PC-9 (cell line): Measurements from ENCODE around the gene SLC7A14. TPM values are rescaled to one million over a fixed set of nuclear protein-coding genes. Genes with fewer than 3 reads are reported as not detected.

Source experiments
- BruUV-seq: library from RNA; stranded (reverse); fragments of 400-500 nt; replicated peaks from 2 replicates; lab custom pipeline; 2021; lab: Mats Ljungman, UMichigan
- CTCF ChIA-PET: fragments of 300-600 bp; sonication (Branson Sonifier 250); formaldehyde crosslinking; loops from one replicate; lab custom pipeline; 2022; ENCODE audit warnings: antibody characterized with exemption; lab: Charles Lee
- POLR2A ChIA-PET: fragments of 300-600 bp; sonication (Branson Sonifier 250); formaldehyde crosslinking; loops from one replicate; lab custom pipeline; 2022; ENCODE audit warnings: antibody characterized with exemption; ENCODE audit not compliant: unreplicated experiment; lab: Charles Lee
- DNase-seq, 2 experiments: peaks; one replicate each; pipeline versions ENCODE4 v3.0.0 to v3.0.0-alpha.2; 2015 to 2022; ENCODE audit warnings: mixed read lengths in 1 of 2
- H2AFZ ChIP-seq: fragments of 200-600 bp; sonication (generic); 2 replicates; pipeline ENCODE4 v1.8.1; 2017; ENCODE audit warnings: antibody characterized with exemption
- H3F3A ChIP-seq: fragments of 200-600 bp; sonication (generic); 2 replicates; pipeline ENCODE4 v1.8.1; 2017; ENCODE audit warnings: antibody characterized with exemption, mild to moderate bottlenecking, low read depth; ENCODE audit not compliant: insufficient read depth
- H3K27ac ChIP-seq: fragments of 200-600 bp; sonication (generic); 2 replicates; pipeline ENCODE4 v1.6.1; 2016; ENCODE audit warnings: mixed run types
- H3K27me3 ChIP-seq: fragments of 200-600 bp; sonication (generic); 2 replicates; pipeline ENCODE4 v1.6.1; 2016; ENCODE audit warnings: low read depth, mixed run types; ENCODE audit not compliant: insufficient read depth
- H3K36me3 ChIP-seq: fragments of 200-600 bp; sonication (generic); 2 replicates; pipeline ENCODE4 v1.6.1; 2016; ENCODE audit warnings: low read depth, mixed run types
- H3K4me1 ChIP-seq: fragments of 200-600 bp; sonication (generic); replicated peaks from 2 replicates; pipeline ENCODE4 v1.6.1; 2016; ENCODE audit warnings: mixed run types; ENCODE audit not compliant: insufficient read depth
- H3K4me2 ChIP-seq: fragments of 200-600 bp; sonication (generic); 2 replicates; pipeline ENCODE4 v1.6.1; 2017; ENCODE audit warnings: mixed run types
- H3K4me3 ChIP-seq: fragments of 200-600 bp; sonication (generic); 2 replicates; pipeline ENCODE4 v1.6.1; 2016; ENCODE audit warnings: mixed run types
- H3K79me2 ChIP-seq: fragments of 200-600 bp; sonication (generic); 2 replicates; pipeline ENCODE4 v1.6.1; 2017; ENCODE audit warnings: low read depth, mixed run types
- H3K9me2 ChIP-seq: fragments of 200-600 bp; sonication (generic); 2 replicates; pipeline ENCODE4 v1.8.1; 2017; ENCODE audit warnings: mild to moderate bottlenecking; ENCODE audit not compliant: insufficient read depth
- H3K9me3 ChIP-seq: fragments of 200-600 bp; sonication (generic); 2 replicates; pipeline ENCODE4 v1.8.1; 2016; ENCODE audit warnings: low read depth; ENCODE audit not compliant: insufficient read depth
- H4K20me1 ChIP-seq: fragments of 200-600 bp; sonication (generic); 2 replicates; pipeline ENCODE4 v1.8.1; 2017; ENCODE audit not compliant: insufficient read depth
- CTCF ChIP-seq: fragments of 200-600 bp; sonication (generic); conservative IDR thresholded peaks from 2 replicates; pipeline ENCODE4 v1.6.1; 2017; ENCODE audit warnings: mixed run types, antibody characterized with exemption, mild to moderate bottlenecking, moderate library complexity
- EZH2 ChIP-seq: fragments of 200-600 bp; sonication (generic); IDR thresholded peaks from 2 replicates; pipeline ENCODE4 v1.8.0; 2017; ENCODE audit warnings: antibody characterized with exemption, low read depth
- intact Hi-C: fragments of 100-400 bp; cut with micrococcal nuclease; formaldehyde crosslinking; loops from one replicate; pipeline ENCODE4 v1.10.0; 2022; ENCODE audit not compliant: unreplicated experiment
- total RNA-seq: library from RNA; stranded (reverse); gene quantifications from 2 replicates; pipeline ENCODE4 v1.2.3, GENCODE V29; 2021

The SLC7A14 gene
- total RNA-seq, 1 experiment from 2014 or later, result not detected

GRCh38 chr3:170419557-170420087 lies 166.3 kb downstream of the SLC7A14 start:
- H3K79me2 ChIP-seq, result no peaks in the 10 kb centered on the region
- no peak overlapping the region for H3K27ac ChIP-seq
- no peak overlapping the region for H2AFZ ChIP-seq
- H4K20me1 ChIP-seq, result no peaks in the 10 kb centered on the region
- DNase-seq, result no peak
- no peak for TF ChIP-seq CTCF
- no peak for TF ChIP-seq EZH2
- no peak overlapping the region for H3K4me2 ChIP-seq
- no peaks in the 10 kb centered on the region for H3K4me1 ChIP-seq
- H3F3A ChIP-seq, result no peaks in the 10 kb centered on the region
- no peaks in the 10 kb centered on the region for H3K36me3 ChIP-seq
- POLR2A ChIA-PET, result no interaction called here
- BruUV-seq, result no TSS peak
- intact Hi-C loops, result loop anchor here (10.0 kb wide), 1 partner anchor 185 kb away; no protein-coding TSS in a partner anchor
- no peaks in the 10 kb centered on the region for H3K9me2 ChIP-seq
- H3K9me3 ChIP-seq, result no peaks in the 10 kb centered on the region
- CTCF ChIA-PET, result no interaction called here
- H3K27me3 ChIP-seq, result no peaks in the 10 kb centered on the region
- no peak overlapping the region for H3K4me3 ChIP-seq

- Histone ChIP-seq H3K4me1 (no peaks in the 10 kb centered on the region), H3K27ac (no peak within 1 kb of the TSS), H3K4me3 (no peak within 1 kb of the TSS), H3F3A (no peaks in the 10 kb centered on the region), H2AFZ (no peak within 1 kb of the TSS), H3K27me3 (no peaks in the 10 kb centered on the region), H3K36me3 (no peaks in the 10 kb centered on the region), H4K20me1 (no peaks in the 10 kb centered on the region), H3K79me2 (no peaks in the 10 kb centered on the region), H3K9me3 (no peaks in the 10 kb centered on the region), H3K4me2 (no peak within 1 kb of the TSS), H3K9me2 (no peaks in the 10 kb centered on the region)
- CTCF ChIA-PET, result no interaction called here
- intact Hi-C loops, result loop anchor here (10.0 kb wide), 1 partner anchor 186 kb away; no protein-coding TSS in a partner anchor
- POLR2A ChIA-PET, result no interaction called here
- no TSS peak for BruUV-seq
- no peak for TF ChIP-seq CTCF
- no peak for TF ChIP-seq EZH2
- no peak for DNase-seq
Measured at GRCh38 chr3:170418422-170419398, 167.2 kb downstream of the SLC7A14 start, which contains the start of gene CLDN11. TSS of gene CLDN11 (plus strand) at chr3:170418868. CDS start at chr3:170419067, 199 bp downstream.

- Histone ChIP-seq H3K4me1 (no peaks in the 10 kb centered on the region), H3F3A (no peaks in the 10 kb centered on the region), H3K9me2 (no peaks in the 10 kb centered on the region), H3K27me3 (no peaks in the 10 kb centered on the region), H3K4me3 (no peak overlapping the region), H3K4me2 (no peak overlapping the region), H3K9me3 (no peaks in the 10 kb centered on the region), H3K36me3 (no peaks in the 10 kb centered on the region), H2AFZ (no peak overlapping the region), H3K79me2 (no peaks in the 10 kb centered on the region), H3K27ac (no peak overlapping the region), H4K20me1 (no peaks in the 10 kb centered on the region)
- intact Hi-C loops, result loop anchor here (10.0 kb wide), 1 partner anchor 188 kb away; no protein-coding TSS in a partner anchor
- TF ChIP-seq CTCF (no peak), EZH2 (no peak)
- no peak for DNase-seq
- no TSS peak for BruUV-seq
- ChIA-PET CTCF (interaction anchor here (0.7 to 0.8 kb wide), 2 partner anchors 393 to 394 kb away, joined by 3 read pairs; no protein-coding TSS in a partner anchor), POLR2A (interaction anchor here (0.5 kb wide), 1 partner anchor 33 kb away, joined by 3 read pairs; no protein-coding TSS in a partner anchor)
Measured at GRCh38 chr3:170417090-170417489, 168.8 kb downstream of the SLC7A14 start.
